HS-27A (cell line): Measurements from ENCODE around the gene LSG1.
"Not testable (repeated sequence)": the region's sequence is repeated elsewhere in the genome, so short reads cannot be mapped to it uniquely, and the experiment has no call there.

Source experiments
- DNase-seq: peaks from one replicate; pipeline ENCODE4 v3.0.0-alpha.2; 2012; ENCODE audit warnings: low read depth, missing footprints

Gene LSG1

DNA sequence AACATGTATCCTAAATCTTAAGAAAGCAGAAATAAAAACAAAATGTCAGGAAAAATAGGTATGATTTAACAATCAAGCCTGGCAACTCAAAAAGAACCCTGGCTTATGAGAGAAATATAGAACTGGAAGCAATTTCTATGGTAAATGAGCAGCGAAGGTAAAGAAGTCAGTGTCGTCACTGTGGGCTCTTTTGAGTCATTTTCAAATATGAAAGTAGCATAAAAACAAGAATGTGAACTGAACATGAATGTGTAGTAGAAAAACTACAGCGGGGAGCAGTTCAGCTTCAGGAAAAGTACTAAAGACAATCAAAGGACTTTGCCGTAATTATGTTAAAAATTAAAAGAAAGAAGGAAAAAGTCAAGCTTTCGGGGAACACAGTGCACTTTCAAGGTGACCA, 17.5 kb downstream of the LSG1 start:
- DNase-seq = no peak

DNA sequence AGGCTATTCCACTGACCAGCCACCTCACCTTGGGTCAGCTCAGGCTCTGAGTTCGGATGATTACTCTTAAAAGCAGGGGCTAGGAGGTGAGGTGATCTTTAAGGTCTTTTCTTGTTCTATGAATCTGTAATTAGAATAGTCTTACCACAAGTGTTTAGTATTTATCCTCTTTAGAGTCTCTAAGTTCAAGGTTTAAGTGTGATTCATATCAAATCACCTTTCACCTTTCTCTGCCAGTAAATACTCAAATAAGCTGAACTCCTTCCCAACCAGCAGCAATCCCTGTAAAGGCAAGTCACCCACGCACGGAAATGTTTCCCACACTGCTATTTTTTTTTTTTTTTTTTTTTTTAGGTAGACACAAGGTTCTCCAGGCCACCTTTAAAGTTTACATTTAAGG, 24.2 kb downstream of the LSG1 start:
- DNase-seq = no peak

DNA sequence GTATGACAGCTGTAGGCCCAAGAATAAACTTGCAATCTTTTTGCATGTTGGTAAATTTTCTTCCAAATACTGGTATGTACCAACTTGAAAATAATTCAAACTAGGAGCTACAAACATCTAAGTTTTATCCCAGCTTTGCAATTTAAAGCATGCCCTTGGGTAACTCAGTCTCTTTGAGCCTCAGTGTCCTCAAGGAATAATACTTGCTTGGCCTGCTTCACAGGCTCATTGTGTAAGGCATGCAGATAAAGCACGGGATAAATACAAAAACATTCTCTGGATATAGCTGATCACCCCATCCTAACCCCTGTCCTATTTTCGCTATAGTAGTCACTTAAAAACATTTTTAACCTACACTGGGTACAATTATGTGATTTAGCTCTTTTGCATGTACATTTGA, 29.2 kb downstream of the LSG1 start:
- no peak for DNase-seq

DNA sequence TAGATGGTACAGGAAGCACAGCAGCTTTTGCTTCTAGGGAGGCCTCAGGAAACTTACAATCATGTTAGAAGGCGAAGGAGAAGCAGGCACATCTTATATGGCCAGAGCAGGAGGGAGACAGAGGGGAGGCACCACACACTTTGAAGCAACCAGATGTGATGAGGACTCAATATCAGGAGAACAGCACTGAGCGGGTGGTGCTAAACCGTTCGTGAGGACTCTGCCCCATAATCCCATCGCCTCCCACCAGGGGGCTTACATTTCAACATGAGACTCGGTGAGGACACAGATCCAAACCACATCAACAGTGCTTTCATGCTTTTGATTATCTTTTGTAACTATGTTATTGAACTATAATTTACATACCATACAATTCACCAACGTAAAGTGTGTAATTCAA, 31.2 kb downstream of the LSG1 start:
- DNase-seq = peak; percentile 41

DNA sequence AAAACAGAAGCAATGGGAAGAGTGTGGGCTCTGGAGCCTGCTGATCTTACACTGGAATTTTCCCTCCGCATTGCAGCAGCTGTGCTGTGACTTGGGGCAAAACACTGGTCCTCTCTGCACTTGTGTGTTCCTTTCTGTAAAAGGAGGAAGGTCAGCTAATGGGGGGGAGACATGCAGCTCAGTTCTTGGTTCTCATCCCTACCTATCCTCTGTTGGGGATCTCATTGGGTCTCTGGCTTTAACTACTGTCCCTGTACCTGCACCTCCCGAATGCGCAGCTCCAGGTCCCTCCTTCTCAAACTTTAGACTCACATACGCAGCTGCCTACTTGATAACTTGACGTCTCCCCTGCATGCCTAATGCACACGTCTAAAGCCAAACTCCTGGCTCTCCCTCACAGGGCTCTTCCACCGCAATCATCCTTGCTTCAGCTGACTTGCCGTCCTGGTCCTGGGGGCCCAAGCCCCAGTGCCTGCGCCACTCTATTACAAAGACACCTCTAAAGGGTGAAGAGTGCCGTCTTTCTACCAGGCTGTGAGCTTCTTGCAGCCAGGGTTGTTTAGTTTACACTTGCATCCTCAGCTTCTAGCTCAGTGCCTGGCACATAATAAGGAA, 32.9 kb downstream of the LSG1 start:
- no peak for DNase-seq

DNA sequence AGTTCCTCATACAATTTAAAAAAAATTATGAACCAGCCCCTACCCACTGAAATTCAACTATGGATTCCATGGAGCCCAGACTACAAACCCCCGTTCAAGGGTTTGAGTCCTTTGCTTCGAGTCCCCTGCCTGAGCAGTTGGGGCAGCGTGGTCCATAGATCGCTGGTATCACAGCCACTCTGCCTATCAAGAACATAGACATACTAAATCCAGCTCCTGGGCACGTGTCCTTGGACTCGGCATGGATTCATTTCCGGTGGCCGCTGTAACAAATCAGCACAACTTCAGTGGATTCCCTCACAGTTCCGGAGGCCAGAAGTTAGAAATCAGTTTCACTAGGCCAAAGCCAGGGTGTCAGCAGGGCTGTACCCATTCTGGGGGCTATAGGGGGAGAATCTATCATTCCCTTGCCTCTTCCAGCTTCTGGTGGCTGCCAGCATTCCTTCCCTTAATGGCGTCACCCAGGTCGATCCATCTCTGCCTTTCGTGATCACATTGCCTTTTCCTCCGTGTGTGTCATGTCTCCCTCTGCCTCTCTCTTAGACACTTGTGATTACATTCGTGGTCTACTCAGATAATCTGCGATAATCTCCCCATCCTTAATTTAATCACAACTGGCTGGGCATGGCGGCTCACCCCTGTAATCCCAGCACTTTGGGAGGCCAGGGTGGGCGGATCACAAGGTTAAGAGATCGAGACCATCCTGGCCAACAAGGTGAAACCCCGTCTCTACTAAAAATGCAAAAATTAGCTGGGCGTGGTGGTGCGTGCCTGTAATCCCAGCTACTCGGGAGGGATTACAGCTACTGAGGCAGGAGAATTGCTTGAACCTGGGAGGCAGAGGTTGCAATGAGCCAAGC, 34.2 kb downstream of the LSG1 start:
- no peak for DNase-seq

DNA sequence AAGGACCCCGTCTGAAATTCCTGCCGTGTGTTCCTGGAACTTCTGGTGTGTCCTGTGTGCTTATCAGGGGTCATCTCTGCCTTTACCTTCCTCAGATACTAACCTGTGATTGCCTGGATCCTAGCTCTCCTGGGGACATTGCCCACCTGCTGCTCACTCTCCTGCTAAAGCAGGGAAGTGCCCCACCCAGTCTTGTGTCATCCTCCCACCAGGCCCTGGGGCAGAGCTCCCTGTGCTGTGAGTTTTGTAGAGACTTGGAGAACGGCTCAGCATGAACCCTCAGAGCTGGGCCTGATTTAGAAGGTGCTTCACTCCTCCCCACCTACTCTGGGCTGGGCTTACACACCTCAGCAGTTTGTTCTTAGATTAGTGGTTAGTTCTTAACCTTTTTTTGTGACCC, 34.9 kb downstream of the LSG1 start:
- no peak for DNase-seq

DNA sequence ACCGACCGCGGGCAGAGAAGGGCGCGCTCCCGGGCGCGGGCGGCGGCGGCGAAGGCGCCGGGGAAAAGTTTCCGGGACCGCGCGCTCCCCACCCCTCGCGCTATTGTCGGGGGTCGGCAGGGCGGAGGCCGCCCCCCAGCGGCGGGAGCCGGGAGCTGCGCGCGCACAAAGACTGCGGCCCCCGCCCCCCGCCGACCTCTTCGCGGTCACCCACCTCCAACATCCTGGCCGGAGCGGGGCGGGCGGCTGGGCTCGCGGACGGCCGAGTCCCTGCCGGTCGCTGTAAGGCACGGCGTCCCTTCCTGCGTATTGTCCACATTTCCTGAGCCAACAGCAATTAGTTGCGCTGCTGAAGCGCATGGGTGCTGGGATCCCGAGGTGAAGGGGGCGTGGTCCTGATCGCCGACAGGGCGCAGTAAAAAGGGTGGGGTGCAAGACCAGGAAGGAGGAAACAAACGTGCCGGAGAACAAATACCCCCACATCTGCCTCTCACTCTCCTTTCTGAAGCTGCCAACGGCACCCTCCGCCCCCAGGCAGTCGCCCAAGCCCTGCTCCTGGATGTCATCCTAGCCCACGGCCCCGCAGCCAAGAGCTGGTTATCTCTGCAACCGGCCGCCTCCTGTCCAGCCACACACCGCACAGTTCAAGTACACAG, 38.5 kb downstream of the LSG1 start, which contains the start of gene TMEM44:
TMEM44 (minus strand) TSS at position 71 of the 656 bp plus-strand sequence. CDS start 204 bp downstream, outside the sequence.
- DNase-seq = peak; percentile 70

DNA sequence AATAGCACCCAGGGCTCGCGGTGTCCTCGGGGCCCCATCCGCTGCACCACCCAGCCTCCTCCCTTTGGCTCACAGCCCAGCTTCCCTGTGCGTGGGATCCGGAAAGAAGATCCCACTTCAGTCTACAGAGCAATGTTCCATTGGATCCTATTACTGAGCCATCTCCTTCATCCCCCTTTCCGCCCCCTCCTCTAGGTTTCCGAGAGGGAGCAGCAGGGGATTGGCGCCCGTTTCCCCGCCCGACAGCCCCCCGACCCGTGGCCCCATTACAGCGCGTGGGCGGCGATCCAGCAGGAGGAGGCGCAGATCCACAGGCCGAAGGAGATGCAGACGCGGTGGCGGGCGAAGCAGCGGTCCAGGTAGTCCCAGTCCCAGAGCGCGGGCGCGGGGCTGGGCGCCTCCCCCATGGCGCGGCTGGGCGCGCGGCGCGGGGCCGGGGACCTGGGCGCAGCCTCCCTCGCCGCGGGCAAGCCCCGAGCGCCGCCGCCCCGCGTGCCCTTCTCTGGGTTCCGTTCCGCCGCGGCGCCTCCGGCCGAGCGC, 39.1 kb downstream of the LSG1 start:
- DNase-seq = no peak

DNA sequence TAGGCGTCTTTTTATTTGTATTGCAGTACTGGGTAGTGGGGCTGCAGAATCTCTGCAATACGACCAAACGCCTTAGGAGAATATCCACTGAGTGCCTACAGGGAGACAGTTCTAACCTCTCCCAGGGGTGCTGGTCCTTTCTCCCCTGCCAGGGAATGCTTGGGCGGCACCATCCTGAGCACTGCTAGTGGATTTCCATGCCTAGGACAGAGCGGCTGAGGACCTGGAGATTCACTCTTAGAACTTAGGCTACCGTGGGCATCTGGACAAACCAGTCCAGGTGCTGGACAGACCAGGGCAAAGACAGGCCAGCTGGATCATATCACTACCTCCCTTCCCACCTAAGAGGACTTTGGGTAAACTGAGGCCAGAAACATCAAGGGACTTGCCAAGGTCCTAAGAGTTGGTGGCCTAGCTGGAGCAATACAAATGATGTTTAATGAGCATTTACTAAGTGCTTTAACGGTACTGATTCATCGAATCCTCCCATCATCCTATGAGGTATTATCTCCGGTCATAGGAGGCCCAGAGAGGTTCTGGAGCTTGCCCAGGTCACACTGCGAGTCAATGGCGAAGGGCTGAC, 39.7 kb downstream of the LSG1 start:
- DNase-seq = no peak

DNA sequence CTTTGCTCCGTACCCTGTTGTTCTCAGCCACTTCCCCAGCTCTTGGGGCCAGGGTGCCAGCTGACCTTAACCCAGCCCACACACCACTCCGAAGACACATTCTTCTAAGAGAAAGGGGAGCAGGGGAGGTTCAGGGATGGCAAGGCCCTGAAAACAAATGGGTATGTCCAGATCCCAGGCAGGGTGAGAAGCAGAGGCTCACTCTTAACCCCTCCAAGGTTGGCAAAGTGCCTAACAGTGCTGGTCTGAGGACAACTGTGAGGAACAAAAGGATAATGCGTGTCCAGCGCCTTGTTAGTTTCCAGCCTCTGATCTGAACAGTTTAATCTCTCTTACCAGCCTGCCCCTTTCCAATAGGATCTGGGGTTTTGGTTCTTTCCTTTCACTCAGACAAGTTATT, 40.3 kb downstream of the LSG1 start:
- no peak for DNase-seq

DNA sequence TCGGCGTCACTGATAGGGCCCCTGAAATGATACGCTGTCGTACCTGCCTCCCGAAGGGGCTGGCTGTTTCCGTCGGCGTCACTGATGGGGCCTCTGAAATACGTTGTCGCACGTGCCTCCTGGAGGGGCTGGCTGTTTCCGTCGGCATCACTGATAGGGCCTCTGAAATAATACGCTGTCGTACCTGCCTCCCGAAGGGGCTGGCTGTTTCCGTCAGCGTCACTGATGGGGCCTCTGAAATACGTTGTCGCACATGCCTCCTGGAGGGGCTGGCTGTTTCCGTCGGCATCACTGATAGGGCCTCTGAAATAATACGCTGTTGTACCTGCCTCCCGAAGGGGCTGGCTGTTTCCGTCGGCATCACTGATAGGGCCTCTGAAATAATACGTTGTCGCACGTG, 41.3 kb downstream of the LSG1 start:
- not testable (repeated sequence) for DNase-seq

DNA sequence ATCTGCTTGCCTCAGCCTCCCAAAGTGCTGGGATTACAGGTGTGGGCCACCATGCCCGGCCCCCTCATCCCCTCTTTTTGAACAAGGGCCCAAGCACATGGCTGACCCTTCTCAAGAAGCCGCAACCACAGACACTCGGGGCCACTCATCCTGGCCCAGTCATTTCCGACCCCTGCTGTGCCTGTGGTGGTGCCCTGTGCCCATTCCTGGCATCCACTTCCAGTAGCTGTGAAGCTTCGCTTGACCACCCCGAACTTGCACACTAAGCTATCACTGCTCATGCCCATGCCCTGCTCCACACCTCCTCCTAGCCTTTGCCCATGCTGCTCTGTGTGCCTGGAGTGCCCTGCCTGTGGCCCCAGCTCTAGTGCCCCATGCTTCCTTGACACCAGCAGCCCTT, 47.0 kb downstream of the LSG1 start:
- DNase-seq = no peak

DNA sequence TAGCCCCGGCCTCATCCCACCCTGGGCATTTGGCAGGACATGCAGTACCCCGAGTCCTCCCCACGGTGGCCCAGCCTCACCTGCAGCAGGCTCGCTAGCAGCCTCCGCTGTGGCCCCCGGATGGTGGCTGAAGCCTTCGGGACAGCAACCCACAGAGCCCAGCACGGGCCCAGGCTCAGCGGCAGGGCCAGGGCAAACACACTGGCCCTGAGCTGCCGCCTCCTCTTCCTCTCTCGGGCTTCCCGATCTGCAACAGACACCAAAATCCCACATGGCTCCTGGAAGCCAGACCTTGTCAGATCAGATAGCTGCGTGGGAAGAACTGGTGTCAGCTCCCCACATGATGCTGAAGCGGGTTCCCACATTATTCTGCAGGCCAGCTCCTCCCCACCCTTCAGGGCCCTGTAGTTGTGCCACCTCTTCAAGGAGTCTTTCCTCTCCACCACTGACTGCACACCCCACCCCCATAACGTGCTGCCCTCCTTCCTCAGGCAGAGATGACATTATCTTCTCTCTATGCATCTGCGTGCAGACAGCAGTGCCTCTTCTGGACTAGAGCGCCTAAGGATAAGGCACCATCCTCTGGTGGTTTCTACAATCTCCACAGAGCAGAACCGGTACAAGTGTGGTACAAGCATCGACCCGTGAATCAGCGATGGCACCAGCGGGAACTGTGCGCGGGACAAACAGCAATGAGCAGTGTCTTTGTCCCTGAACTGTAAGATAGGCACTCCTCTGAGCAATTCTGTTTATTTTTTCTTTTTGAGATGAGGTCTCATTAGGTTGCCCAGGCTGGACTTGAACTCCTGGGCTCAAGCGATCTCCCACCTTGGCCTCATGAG, 48.3 kb downstream of the LSG1 start:
- DNase-seq = no peak

DNA sequence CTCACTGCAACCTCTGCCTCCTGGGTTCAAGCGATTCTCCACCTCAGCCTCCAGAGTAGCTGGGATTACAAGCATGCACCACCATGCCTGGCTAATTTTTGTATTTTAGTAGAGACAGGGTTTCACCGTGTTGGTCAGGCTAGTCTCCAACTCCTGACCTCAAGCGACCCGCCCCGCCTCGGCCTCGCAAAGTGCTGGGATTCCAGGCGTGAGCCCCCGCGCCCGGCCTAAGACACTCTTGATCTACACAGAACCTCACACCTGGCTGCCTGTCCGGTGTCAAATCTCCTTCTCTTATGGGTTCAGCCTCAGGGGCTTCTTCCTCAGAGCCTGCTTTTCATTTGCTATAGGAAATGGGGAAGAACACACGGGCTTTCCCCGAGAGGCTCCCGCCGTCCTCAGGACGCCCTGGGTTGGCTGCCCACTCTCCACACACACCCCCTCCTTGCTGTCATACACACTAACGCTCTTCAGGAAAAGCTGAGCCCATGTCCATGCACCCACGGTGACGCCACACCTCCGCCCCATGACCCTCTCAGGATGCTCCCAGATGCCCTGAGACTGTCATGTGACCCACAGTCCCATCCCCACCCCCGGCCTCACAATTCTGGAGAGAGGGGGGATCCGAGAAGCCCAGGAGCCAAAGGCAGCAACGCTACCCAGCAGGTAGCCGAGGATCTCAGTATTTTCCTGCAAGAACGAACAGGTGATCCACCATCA, 49.2 kb downstream of the LSG1 start:
- no peak for DNase-seq

DNA sequence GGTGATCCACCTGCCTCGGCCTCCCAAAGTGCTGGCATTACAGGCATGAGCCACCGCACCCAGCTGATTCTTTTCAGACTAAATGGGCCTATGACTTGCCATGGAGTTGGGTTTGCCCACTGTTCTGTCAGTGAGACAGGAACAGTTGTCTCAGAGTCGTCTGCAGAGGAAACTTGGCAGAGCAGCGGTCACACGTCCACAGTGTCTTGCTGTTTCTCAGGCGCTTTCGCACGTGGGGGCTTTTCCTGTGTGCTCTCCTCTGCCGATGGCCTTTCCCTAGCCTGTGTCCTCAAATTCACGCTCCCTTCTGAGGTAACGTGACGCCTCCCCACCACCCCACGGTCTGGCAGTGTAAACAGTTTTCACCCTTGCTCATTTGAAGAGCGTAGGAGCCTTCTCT, 50.0 kb downstream of the LSG1 start:
- DNase-seq = no peak

DNA sequence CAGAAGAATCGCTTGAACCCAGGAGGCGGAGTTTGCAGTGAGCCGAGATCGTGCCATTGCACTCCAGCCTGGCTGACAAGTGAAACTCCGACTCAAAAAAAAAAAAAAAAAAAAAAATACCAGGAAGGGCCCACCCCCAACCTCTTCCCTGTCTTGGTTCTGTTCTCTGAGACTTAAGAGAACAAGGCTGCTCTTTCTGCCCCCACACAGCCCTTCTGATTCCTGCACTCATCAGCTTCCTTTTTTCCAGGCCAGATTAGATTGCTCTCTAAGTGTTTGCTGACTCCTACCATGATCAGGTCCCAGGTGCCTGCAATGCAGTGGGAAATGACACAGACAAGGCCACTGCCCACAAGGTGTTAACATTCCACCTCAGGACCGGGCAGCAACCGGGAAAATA, 51.8 kb downstream of the LSG1 start:
- no peak for DNase-seq

DNA sequence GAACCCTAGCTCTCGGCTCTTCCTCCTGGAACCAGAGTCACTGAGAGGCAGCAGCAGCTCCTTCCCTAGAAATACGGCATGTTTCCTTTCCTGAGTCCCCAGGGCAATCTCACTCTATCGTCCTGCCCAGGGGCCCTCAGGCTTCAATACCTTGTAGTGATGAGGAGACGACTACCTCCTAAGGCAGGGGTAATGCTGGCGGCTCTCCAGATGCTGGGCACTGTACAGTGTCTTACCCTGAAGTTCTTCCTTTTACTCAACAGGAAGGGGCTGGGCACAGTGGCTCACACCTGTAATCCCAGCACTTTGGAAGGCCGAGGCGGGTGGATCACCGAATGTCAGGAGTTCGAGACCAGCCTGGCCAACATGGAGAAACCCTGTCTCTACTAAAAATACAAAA, 52.2 kb downstream of the LSG1 start:
- no peak for DNase-seq

DNA sequence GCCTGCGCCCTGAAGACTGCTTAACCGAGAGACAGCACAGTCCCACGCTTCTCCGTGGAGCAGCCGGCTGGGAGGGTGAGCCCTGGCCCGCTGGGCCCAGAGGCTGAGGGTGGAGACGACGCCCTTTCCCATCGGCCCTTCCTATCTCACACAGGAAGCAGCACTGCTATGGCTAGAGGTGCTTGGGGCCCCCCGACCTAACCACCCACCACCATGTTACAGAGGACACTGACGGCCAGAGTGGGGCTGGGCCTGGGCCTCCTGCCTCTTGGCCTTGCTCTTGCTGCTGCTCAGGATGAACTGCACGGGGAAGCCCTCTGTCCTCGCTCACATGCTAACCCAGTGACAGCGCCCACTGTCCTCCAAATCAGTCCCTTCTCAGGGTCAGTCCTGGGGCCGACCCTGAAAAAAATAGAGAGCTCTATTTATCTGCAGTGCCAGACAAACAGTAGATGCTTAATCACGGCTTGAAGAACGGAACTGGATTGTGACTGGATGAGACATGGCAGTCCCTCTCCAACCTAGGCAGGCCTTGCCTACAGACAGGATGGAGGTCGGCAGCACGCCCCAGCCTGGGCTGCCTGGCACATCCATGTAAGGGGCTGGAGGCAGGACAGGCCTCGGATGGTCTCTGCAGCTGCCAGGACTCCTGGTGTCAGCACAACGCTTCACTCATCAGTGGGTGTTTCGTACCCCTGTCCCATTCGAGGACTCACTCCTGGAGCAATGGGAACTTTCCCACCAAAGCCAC, 53.0 kb downstream of the LSG1 start:
- DNase-seq = no peak

DNA sequence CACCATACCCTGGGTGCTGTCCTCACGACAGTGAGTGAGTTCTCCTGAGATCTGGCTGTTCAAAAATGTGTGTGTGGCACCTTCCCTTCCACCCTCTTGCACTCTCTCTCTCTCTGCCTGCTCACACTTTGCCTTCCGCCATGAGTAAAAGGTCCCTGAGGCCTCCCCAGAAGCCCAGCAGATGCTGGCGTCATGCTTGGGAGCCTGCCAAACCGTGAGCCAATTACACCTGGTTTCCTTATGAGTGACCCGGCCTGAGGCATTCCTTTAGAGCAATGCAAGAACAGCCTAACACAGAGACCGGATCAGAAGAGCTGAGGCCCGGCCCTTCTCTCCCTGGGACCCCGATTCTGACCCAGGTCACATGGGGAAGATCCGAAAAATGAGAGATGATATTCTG, 54.2 kb downstream of the LSG1 start:
- no peak for DNase-seq
